Right forelimb (tissue), 1 donor: ENCODE results near the gene ATG2B.
A peak's percentile ranks its signal among the peaks of the same experiment; 100 is the strongest.

Experiments
- DNase-seq: peaks from one replicate; pipeline ENCODE4 v3.0.0-alpha.2; 2018

Gene ATG2B

DNA sequence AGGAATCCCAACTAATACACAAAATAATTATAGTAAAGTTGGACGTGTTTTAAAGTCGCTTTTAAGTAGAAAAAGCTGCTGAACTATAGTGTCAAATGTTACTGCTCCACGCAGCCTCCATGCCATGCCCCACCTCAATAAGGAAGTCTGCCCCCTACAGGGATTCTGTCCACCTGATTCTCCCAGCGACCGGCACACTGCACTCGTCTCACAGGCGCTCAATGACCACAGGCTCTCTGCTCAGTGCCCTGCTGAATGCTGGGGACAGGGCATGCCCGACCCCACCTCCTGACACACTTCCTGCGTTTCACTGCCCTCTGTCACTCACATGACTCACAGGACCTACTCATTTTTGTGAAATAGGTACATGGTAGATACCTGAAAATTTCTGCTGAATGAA, 58.2 kb downstream of the ATG2B start:
- DNase-seq, result no peak

DNA sequence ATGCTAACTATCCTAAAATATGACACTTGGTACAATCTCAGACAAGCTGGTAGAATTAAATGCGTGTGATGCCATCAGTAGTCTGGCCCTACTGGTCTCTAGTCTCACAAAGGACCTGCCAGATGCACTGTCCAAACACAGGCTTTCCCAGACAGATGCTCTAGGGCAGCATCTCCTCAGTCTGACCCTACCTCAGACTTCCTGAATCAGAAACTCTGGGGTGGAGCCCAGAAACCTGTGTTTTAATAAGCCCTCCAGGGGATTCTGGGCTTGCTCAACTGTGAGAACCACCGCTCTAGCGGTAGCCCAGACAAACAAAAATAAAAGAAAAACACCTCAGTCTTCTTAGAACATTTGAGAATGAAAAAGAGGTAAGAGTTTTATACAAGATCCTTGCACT, 59.2 kb downstream of the ATG2B start:
- DNase-seq, result no peak

DNA sequence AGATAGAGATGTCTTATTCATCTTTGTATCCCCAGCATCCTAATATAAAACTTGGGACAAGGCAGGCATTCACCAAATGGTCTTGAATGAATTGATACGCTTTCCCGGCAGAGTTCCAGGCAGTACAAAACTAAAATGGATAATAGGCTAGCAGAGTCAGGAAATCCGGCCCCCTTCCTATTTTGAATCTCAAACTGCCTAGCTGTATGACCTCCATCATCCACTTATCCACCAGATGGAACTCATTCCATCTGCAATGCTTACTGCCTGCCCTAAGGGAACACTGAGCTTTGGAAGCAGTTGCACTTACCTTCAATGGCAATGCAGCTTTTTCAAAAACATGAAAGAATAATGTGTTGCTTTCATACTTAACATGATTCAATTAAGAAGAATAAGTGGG, 63.7 kb downstream of the ATG2B start:
- DNase-seq, result no peak

DNA sequence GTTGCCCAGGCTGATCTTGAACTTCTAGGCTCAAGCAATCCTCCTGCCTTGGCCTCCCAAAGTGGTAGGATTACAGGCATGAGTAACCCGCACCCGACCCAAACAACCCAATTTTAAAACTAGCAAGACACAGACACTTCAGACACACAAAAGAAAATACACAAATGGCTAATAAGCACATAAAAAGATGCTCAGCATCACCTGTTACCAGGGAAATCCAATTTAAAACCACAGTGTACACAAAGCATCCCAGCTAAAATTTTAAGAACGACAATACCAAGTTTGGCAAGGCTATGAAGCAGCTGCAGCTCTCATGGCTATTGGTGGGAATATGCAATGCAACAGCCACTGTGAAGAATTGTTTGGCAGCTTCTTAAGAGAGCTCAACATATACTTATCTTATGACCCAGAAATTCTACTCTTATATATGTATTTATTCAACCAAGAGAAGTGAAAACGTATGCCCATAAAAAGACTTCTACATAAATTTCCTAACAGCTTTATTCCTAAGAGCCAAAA, 65.1 kb downstream of the ATG2B start:
- no peak for DNase-seq

DNA sequence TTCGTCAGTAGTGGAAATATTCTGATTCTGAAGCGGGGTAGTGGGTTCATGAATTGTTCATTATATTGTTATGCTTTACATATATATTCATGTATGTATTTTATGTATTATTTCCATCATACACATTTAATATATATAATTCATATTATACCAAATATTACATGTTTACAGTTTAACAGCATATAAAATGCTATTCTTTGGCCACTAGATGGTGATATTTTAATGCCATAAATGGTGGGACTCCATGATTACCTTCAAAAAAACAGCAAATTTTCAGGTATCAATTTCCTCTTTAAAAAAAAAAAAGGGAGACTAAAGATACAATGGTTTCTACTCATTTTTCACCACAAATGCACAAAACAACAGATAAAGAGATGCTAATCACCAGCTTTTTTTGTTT, 66.1 kb downstream of the ATG2B start:
- DNase-seq, result no peak

DNA sequence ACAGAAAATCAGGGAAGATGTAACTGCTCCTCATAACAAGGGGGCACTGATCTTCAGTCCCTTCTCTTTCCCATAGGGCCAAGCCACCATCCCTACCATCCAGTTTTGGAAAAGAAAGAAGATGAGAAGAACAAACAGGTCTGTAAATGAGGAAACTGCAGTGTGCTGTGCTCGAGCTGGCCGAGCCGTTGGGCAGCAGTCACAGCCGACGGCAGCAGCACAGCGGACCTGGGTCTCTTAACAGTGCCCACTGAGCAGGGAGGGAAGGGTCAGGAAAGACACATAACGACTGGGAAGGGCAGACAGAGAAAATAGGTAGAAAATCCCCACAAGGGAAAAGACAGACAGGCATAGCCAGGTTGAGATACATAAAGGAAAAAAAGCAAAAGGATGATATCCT, 68.9 kb downstream of the ATG2B start:
- no peak for DNase-seq

DNA sequence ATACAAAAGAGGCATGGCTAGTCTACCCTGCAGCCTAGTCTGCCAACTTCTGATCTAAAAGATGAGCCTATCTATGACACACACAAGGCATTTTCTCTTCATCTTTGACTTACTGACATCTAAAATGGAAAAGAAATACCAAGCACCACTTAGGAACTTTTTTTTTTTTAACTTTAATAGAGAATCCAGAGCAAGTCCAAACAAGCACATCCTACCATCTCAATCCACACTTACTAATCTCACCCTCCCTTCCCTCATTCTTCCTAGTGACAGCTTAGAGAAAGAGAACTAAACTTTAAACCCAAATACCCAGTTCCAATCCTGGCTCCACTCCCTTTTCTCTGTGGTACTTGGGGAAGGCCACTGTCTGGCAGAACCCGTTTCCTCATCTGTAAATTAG, 75.3 kb downstream of the ATG2B start:
- no peak for DNase-seq

DNA sequence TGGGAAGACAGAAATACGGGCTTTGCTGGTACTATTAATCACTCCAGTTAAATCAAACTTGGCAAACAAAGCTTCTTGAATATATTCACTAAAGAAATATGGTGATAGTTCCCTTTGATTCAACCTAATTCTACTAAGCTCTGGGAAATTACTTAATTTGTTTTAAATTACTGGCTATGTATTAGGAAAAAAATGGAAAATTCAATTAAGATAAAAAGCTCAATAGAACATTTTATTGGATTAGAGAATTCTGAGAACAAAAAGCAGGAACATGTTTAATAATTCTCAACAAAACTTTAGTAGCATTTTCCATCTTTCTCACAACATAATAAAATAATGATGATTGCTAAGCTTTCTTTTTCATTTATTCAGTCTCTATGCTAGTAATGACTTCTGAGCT, 76.9 kb downstream of the ATG2B start:
- no peak for DNase-seq

DNA sequence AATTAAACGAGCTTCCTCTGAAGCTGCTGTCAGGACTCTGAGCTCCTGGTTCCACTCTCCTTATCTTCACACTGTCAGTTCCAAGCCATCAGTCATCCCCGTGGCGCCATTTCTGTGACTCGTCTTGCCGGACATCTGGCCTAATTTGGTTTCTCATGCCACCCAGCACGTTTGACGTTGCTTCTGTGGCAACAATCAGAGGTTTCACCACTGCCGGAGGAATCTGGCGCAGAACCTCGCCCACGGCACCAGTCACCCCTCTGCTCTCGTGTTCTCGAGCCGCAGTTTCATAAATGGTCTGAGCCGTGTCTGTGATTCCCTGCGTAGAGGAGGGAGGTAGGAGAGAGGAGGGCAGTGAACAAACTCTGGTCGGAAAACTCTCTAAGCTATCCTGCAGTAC, 77.5 kb downstream of the ATG2B start:
- DNase-seq, result no peak

DNA sequence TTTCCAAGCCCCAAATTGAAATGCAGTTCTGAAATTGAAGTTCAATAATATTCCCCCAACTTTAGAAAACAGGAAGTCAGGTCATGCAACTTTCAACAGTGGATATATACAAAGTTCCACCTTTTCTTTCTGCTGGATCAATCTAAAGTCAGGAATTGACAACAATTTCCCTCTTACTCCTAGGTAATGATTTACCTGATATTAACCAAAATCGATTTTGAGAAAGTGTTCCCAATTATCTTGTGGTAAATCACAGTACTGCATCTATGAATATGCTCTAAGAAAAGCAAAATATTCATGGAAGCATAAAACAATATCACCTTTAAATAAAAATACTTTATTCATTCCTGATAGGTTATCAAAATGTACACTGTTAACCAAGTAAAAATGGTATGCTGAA, 78.7 kb downstream of the ATG2B start:
- no peak for DNase-seq

DNA sequence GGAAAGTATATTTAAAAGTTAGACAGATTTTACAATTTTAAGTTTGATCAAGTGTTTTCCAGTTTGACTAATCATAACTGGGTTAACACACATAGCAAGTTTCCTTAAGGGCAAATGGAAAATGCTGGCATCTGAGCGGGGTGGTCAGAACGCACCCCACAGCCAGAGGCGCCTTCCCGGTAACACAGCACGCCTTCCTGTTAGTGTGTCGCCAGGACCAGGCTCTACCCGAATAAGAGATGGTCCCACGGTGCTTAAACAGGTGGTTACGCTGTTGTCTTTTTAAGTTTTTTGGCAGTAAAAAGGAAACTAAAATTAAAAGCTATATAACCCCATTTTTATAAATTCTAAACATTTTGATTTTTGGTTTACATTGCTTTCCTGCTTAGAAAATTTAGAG, 79.1 kb downstream of the ATG2B start:
- no peak for DNase-seq

DNA sequence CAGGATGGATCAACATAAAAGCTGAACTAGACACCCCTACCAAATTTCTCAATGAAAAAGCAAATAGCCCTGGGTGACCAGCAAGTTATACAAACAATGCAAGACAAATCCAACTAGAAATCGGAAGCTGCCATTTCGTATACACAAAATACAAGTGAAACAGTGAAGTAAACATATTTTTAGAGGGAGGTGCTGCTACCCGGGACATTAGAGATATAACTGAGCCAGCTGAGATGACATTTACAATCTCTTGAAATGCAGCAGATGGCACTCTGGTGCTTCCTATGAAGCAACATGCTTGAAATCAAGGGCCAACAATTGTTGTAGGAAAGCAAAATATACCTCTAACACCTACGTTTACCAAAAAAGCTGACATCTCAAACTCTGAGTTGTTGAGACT, 81.7 kb downstream of the ATG2B start:
- no peak for DNase-seq

DNA sequence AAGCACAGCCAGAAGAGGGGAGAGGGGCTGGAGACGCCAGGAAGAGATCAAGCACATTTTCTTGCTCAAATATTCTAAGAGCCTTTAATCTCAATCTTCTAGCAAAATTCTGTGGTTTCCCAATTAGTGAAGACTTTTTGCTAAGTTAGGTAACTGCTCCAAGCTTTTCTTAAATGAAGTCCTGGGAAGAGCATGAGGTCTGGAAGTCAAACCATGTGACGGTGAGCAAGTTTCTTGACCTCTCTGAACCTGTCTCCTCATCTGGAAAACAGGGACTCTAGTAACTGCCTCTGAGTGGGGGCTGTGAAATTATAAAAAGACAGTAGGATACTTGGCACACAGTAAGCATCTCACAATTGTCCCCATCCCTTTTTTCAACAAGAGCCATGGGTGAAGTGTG, 83.0 kb downstream of the ATG2B start:
- no peak for DNase-seq

DNA sequence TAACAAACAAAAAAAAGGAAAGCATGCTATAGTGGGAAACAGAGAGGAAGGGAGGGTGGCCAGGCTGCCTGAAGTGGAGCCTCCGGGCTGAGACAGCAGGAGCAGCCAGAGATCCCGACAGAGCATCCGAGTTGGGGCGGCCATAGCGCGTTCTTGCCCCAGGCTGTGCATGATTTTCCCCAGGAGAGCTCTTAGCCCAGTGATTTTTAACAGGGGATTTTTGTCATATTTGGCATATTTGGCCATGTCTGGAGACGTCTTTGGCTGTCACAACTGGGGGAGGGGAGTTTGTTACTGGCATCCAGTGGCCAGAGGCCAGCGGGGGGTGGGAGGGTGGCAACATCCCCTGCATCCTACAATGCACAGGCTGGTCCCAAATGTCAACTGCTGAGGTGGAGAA, 83.6 kb downstream of the ATG2B start:
- no peak for DNase-seq

DNA sequence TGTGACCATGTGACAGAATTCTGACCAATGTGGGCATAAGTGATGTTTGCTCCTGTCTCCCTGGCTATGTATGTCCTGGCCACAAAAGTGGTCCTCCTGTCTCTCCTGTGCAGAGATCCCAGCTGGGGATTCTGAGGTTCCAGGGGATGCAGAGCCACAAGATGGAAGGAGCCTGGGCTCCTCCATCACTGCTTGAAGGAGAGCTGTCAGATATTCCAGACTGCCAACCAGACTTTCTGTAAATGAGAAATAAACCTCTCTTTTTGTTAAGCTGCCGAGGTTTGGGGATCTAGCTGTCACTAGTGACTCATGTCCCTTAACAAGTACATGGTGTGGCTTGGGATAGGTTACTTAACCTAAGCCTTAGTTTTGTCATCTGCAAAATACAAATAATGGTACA, 85.3 kb downstream of the ATG2B start:
- no peak for DNase-seq

DNA sequence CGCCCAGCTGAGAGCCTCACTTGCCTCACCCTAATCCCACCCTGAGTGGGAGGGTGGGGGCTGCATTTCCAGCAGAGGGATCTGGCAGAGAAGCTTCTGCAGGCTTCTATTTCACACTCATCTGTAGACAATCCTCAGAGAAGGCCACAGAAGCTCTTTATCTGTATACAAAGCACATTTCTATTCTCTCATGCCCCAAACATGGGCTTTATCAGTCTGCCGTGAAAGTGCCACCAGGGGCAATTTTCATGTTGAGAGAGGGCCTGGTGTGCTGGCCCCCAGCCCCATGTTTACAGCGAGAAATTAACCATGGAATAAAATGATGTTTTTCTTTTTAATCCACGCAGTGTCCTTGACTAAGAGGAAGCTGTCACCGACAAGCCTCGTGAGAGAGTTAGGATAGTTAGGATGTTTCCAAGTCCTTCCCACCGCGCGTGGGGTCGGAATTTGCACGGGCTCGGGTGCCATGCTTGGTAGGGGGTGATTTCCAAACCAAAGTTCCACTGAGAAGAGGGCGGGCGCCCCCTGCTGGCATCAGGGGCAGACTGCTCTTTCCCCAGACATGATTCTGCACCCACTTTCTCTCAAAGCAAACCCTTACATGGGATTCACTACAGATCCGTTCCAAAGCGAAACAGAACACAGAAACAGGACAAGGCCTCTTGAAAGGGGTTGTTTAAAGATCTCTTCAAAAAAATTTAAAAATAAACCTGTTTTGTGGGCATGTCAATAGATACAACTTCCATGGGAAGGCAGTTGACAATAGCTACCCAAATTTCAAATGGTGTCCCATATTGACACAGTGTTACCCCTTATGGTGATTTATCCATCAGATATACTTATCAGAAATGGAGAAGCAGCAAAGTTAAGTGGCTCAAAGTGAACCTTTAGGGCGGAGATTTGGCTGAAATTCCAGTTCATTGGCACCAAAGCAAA, 87.7 kb downstream of the ATG2B start:
- peak; percentile 87 for DNase-seq

DNA sequence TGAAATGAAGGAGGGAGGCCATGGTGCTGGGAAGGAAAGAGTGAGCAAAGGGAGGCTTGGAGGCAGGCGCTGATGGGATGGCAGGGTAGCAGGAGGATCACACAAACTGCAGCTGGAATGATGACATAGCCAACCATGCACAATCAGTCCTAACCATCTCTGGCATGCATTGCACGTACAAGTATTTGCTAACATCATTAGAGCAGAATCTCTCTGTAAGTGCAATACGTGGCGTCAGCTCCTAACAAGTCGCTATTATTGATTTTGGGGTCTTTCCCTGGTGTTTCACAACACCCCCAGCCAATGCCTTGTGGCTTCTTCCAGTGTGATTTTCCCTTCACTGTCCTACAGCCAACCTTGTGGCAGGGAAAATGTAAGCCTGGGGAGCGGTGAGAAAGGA, 88.6 kb downstream of the ATG2B start:
- no peak for DNase-seq

DNA sequence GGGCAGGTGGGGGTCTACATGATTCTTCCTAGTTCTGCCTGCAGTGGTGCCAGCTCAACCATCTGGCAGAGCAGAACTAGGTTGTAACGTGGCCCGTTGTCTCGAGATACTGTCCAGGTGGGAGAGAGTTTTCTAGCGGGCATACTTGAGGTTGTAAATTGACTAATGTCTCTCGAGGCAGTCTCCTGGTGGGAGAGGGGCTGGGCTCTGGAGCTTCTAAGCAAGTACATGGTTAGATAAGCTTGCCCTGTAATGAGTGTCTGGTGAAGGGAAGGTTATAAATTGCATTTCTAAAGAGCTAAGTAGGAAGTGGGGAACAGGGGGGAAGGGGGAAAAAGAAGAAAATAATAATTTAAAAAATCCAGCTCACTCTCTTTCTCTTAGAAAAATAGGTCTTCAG, 89.0 kb downstream of the ATG2B start:
- DNase-seq, result no peak

DNA sequence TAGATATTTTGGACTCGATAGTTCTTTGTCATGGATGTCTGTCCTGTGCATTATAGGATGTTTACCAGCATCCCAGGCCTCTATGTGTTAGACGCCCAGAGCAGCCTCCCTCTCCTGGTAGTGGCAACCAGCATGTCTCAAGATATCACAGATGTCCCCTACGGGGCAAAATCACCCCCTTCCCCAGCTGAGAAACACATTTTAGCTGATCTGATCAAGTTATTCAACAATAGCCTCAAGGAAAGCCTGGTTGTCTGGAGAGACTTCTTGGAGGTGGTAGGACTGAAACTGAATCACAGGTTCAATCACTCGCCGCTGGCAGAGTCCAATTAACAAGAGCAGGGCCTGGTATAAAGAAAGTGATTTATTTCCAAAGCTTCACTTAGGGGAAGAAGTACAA, 89.5 kb downstream of the ATG2B start:
- no peak for DNase-seq

DNA sequence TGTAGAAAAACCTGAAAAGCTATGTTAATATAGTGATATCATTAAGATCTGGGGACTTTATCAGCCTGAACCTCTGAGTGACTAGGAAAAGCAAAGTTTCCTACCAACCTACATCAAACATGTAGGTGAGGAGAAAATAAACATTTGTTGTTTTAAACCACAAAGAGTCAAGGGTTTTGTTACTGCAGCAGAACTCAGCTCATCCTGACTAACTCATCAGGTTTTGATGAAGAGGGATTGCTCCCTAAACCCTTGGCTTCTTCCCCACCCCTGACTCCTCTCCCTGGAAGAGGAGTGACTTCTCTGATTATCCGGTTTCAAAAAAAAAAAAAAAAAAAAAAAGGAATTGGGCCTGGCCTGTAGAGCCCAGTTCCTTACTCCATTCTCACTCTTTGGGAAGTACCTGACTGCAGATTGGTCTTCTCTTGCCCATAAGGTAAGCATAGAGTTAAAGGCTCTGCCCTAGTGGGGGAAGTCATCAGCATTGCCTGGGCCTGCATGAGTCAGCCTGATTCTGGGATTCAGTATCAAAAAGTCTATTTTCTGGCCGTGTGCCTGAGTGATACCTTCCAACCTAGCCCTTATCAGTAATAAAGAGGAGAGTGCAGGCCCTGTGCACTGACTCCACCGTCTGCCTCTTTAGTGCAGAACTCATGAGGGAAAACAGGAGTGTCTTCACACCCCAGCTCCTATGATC, 90.2 kb downstream of the ATG2B start:
- DNase-seq, result no peak

DNA sequence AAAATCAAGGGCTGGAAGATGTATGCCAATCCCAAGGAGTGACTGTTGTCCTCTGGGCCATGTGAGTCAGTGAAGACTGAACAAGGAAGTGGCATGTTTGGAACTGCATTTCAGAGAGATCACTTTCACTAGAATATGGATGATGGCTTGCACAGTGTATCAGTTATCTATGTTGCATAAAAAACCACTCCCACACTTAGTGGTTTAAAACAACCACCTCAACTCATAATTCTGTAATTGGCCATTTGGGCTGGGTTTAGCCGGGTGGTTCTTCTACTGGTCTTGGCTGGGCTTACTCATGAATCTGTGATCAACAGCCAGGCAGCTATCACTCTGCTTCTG, 91.7 kb downstream of the ATG2B start:
- DNase-seq, result no peak

DNA sequence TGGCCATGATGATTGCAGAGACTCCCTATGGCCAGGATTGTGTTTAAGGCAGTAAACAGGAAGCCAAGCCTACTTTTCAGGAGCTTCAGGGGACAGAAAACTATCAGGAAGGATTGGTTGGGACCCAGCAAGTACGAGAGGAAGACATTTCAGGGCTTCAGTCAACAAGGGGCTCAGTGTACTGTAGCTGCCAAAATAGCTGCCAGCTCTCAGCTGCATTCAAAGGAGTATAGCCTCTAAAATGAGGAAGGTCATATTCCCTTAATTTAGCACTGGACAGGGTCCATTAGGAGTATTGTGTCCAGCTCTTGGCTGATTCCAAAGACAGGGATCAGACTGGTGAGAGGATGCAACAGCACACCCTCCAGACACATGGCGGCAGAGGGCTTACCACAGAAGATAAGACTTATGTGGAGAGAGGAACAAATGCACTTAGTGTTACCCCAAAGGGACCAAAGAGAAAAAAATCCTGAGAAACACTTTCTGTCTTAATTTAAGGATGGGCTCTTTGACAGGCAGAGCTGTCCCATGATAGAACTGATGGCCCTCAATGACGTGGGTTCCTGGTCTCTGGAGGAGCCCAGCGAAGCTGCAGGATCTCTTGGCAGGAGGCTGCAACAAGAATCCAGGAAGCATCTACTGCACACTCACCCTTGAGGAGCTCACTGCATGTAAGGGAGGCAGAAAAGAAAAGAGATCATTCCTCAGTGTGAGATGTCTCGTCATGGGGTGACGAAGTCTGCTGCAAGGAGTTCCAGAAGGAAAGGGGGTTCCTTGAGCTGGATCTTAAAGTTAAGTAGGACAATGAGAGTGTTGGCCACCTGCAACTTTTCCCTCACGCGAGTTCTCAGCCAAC, 92.3 kb downstream of the ATG2B start:
- DNase-seq, result no peak

DNA sequence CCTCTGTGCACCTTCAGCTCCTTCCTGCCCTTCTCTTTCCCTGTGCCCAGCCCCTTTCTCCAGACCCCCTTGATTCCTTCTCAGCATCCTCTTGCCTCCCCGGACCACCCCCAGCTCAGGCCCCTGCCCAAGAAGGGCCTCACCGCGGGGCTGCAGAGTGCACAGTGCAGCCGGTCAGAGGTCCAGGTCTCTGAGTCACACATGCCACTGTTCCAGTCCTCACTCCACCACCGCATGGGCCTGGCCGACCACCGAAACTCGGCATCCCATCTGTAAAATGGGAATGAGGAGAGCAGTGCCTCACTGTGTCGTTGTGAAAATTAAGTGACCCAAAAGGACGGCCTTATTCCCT, 93.8 kb downstream of the ATG2B start:
- DNase-seq, result no peak
